Measurements from ENCODE around the gene KLHDC7B.
"Not testable (repeated sequence)": the region's sequence is repeated elsewhere in the genome, so short reads cannot be mapped to it uniquely, and the experiment has no call there.

Gene KLHDC7B

GRCh38 chr22:50518606-50519005 is 27.1 kb upstream of the KLHDC7B start:
- DNase-seq: no peak

- no peak for DNase-seq
These were observed 26.5 kb upstream of the KLHDC7B start for GRCh38 chr22:50519151-50519550.

GRCh38 chr22:50520184-50520583 is 25.5 kb upstream of the KLHDC7B start:
- DNase-seq: not testable (repeated sequence)

- no peak for DNase-seq
These were observed 24.8 kb upstream of the KLHDC7B start for GRCh38 chr22:50520826-50521453.

- no peak for DNase-seq
These were observed 24.0 kb upstream of the KLHDC7B start for GRCh38 chr22:50521710-50522109.

GRCh38 chr22:50522208-50522805 is 23.4 kb upstream of the KLHDC7B start:
- no peak for DNase-seq

GRCh38 chr22:50522806-50523438 is 22.8 kb upstream of the KLHDC7B start:
- DNase-seq: no peak

GRCh38 chr22:50523458-50523805 is 22.3 kb upstream of the KLHDC7B start:
- no peak for DNase-seq

GRCh38 chr22:50523806-50524675 is 21.7 kb upstream of the KLHDC7B start:
- no peak for DNase-seq

GRCh38 chr22:50524676-50525103 is 21.0 kb upstream of the KLHDC7B start:
- DNase-seq: peak; percentile 75

GRCh38 chr22:50525104-50525857 is 20.4 kb upstream of the KLHDC7B start, which contains the start of gene SCO2:
TSS of gene SCO2 (minus strand) at chr22:50525598. CDS start at chr22:50524411, 1,187 bp downstream.
- DNase-seq: peak; percentile 99

- DNase-seq: no peak
These were observed 19.9 kb upstream of the KLHDC7B start for GRCh38 chr22:50525858-50526107.

GRCh38 chr22:50526108-50526833 is 19.4 kb upstream of the KLHDC7B start:
- DNase-seq: peak; percentile 89

- DNase-seq: no peak
These were observed 18.6 kb upstream of the KLHDC7B start for GRCh38 chr22:50526834-50527801.

- no peak for DNase-seq
These were observed 17.6 kb upstream of the KLHDC7B start for GRCh38 chr22:50527921-50528681.

GRCh38 chr22:50528682-50529415 is 16.9 kb upstream of the KLHDC7B start:
- DNase-seq: peak; percentile 35

- no peak for DNase-seq
These were observed 16.2 kb upstream of the KLHDC7B start for GRCh38 chr22:50529416-50529896.

- peak; percentile 69 for DNase-seq
These were observed 15.7 kb upstream of the KLHDC7B start, which contains the start of gene TYMP for GRCh38 chr22:50529897-50530579. TSS of gene TYMP (minus strand) at chr22:50530012. CDS start at chr22:50529709, 303 bp downstream.

GRCh38 chr22:50530580-50530876 is 15.2 kb upstream of the KLHDC7B start:
- DNase-seq: no peak

All from NCI-H69 (cell line).